Psoas muscle (tissue), 8 donors: ENCODE results near the gene ACVR1B. TPM values are rescaled to one million over a fixed set of nuclear protein-coding genes. Genes with fewer than 3 reads are reported as not detected.

Source experiments
- ATAC-seq, 4 donors: fragments of 200-7000 bp; cut with Tn5 transposase; one replicate each; pipeline ENCODE4 v1.9.1; 2020; ENCODE audit warnings: moderate library complexity in 3 of 4, mild to moderate bottlenecking in 2 of 4
- DNase-seq, 2 donors: peaks; one replicate each; pipeline ENCODE4 v3.0.0-alpha.2; 2020
- H3K27ac ChIP-seq: fragments of 200-600 bp; one replicate; pipeline ENCODE4 v1.8.0; 2022
- H3K27me3 ChIP-seq, 3 donors: fragments of 200-600 bp in 1 of 3; one replicate each; pipeline versions ENCODE4 v1.6.1 to v1.8.0; 2013 to 2022; ENCODE audit warnings: low read length in 2 of 3, mild to moderate bottlenecking in 2 of 3, moderate library complexity in 1 of 3; ENCODE audit not compliant: insufficient read depth in 3 of 3
- H3K36me3 ChIP-seq, 2 donors: fragments of 200-600 bp in 1 of 2; one replicate each; pipeline versions ENCODE4 v1.6.1 to v1.8.0; 2013 to 2022; ENCODE audit warnings: low read depth in 1 of 2, mild to moderate bottlenecking in 1 of 2, moderate library complexity in 1 of 2; ENCODE audit not compliant: insufficient read depth in 1 of 2
- H3K4me1 ChIP-seq: fragments of 200-600 bp; one replicate; pipeline ENCODE4 v1.8.0; 2022
- H3K4me3 ChIP-seq: fragments of 200-600 bp; one replicate; pipeline ENCODE4 v1.8.0; 2022; ENCODE audit warnings: mild to moderate bottlenecking
- H3K9me3 ChIP-seq: fragments of 200-600 bp; one replicate; pipeline ENCODE4 v1.8.0; 2022
- CTCF ChIP-seq: fragments of 200-600 bp; IDR thresholded peaks from one replicate; pipeline ENCODE4 v1.8.0; 2022; ENCODE audit warnings: antibody characterized with exemption
- WGBS, 3 donors: extraction: QIAGEN DNeasy Blood & Tissue Kit; methylation state at CpG; one replicate each; pipeline versions ENCODE4 v1.1.6 to v1.1.7; 2013; 5-methylcytosine and 5-hydroxymethylcytosine counted together
- intact Hi-C, 2 donors: fragments of 100-400 bp; cut with DNase I; formaldehyde crosslinking; loops; one replicate each; pipeline versions ENCODE4 v1.11.0 to v1.14.2; 2022
- polyA plus RNA-seq, 3 donors: library from polyadenylated mRNA; stranded (reverse); fragments of 200-250 nt; gene quantifications; one replicate each; pipeline ENCODE4 v1.2.3, GENCODE V29; 2013
- total RNA-seq, 4 donors: library from RNA; stranded (reverse); fragmentation: NEBNext Ultra II Directional in 2 of 4; extraction: Animal tissue kit (Norgen Biotek cat#: 25700) in 2 of 4; gene quantifications; one replicate each; pipeline versions ENCODE4 v1.2.1 to v1.2.4, GENCODE V29; 2021 to 2023
- donor health status: healthy with polysubstance abuse.
- donor health status: DM: no; HTN: no; CAD: no; lungs with moderate emphysema.
- donor health status: Bipolar disorder and iron deficiency.
- donor health status: healthy.
- donor health status: DM: yes; HTN: yes; CAD: no.
- donor health status: DM: no; HTN: no; CAD: no.
- donor health status: DM: no; HTN: no; CAD: no.
- donor health status: DM: yes; HTN: yes; CAD: no.

Gene ACVR1B
- total and polyA plus RNA-seq, 7 donors, result 5.8 to 16.6 (median 12.7) TPM

- WGBS, 3 donors, result 80 to 92% (median 81%) methylated on average over 1 of the region's 1 CpG
- Histone ChIP-seq H3K4me3 (peak overlapping the region; percentile 99), H3K27ac (peak overlapping the region; percentile 97), H3K4me1 (peaks cover 53% of the 10 kb centered on the region), H3K9me3 (no peaks in the 10 kb centered on the region), H3K36me3 (peaks cover 0 to 9% of the 10 kb centered on the region in 2 donors), H3K27me3 (no peaks in the 10 kb centered on the region)
- intact Hi-C loops, result no loop called here
- no peak for TF ChIP-seq CTCF
- no peak for ATAC-seq
- DNase-seq, result no peak
Measured at GRCh38 chr12:51955702-51956101, 4.2 kb downstream of the ACVR1B start.

- no peak for ATAC-seq
- DNase-seq, result no peak
- no peak overlapping the region for H3K4me3 ChIP-seq
- no peaks in the 10 kb centered on the region for H3K27me3 ChIP-seq
- 96 to 97% (median 96%) methylated on average over 13 of the region's 13 CpGs for WGBS, 3 donors
- H3K9me3 ChIP-seq, result no peaks in the 10 kb centered on the region
- intact Hi-C loops, result no loop called here
- no peak for TF ChIP-seq CTCF
- H3K4me1 ChIP-seq, result peaks cover 55% of the 10 kb centered on the region
- H3K36me3 ChIP-seq, result peaks cover 0 to 10% of the 10 kb centered on the region in 2 donors
- H3K27ac ChIP-seq, result peak overlapping the region; percentile 19
Measured at GRCh38 chr12:51958542-51958941, 7.0 kb downstream of the ACVR1B start.

- H3K9me3 ChIP-seq, result no peaks in the 10 kb centered on the region
- intact Hi-C loops, result no loop called here
- H3K4me1 ChIP-seq, result peaks cover 49% of the 10 kb centered on the region
- peaks cover 0 to 10% of the 10 kb centered on the region in 2 donors for H3K36me3 ChIP-seq
- TF ChIP-seq CTCF, result no peak
- peak overlapping the region; percentile 19 for H3K4me3 ChIP-seq
- 25 to 32% (median 32%) methylated on average over 3 of the region's 3 CpGs for WGBS, 3 donors
- peak; percentile 24 to 59 for DNase-seq
- ATAC-seq, result peak; percentile 48 to 62 (median 56)
- peak overlapping the region; percentile 27 for H3K27ac ChIP-seq
- no peaks in the 10 kb centered on the region for H3K27me3 ChIP-seq
Measured at GRCh38 chr12:51959211-51959610, 7.7 kb downstream of the ACVR1B start.

GRCh38 chr12:51959921-51960320, 8.4 kb downstream of the ACVR1B start:
- H3K9me3 ChIP-seq, result no peaks in the 10 kb centered on the region
- intact Hi-C loops, result no loop called here
- DNase-seq, result no peak
- WGBS, 3 donors, result 95 to 98% (median 97%) methylated on average over 4 of the region's 4 CpGs
- H3K36me3 ChIP-seq, result peaks cover 0 to 10% of the 10 kb centered on the region in 2 donors
- no peak overlapping the region for H3K27ac ChIP-seq
- no peak overlapping the region for H3K4me3 ChIP-seq
- H3K4me1 ChIP-seq, result peaks cover 42% of the 10 kb centered on the region
- no peak for ATAC-seq
- H3K27me3 ChIP-seq, result no peaks in the 10 kb centered on the region
- TF ChIP-seq CTCF, result no peak

- Histone ChIP-seq H3K9me3 (no peaks in the 10 kb centered on the region), H3K4me1 (peaks cover 36% of the 10 kb centered on the region), H3K27ac (no peak overlapping the region), H3K4me3 (no peak overlapping the region), H3K36me3 (peaks cover 0 to 10% of the 10 kb centered on the region in 2 donors), H3K27me3 (no peaks in the 10 kb centered on the region)
- DNase-seq (no peak), ATAC-seq (no peak)
- no peak for TF ChIP-seq CTCF
- intact Hi-C loops, result no loop called here
- 53 to 89% (median 65%) methylated on average over 1 of the region's 1 CpG for WGBS, 3 donors
Measured at GRCh38 chr12:51960488-51960887, 9.0 kb downstream of the ACVR1B start.
